SIG-M5 treated with dmso at 0.1 percent for 504 hours (cell line): ENCODE measurements around the gene WTAP.
"Not testable (repeated sequence)": the region's sequence is repeated elsewhere in the genome, so short reads cannot be mapped to it uniquely, and the experiment has no call there.

ENCODE experiments used
- DNase-seq: peaks from one replicate; lab custom pipeline; 2025; ENCODE audit not compliant: unreplicated experiment; lab: John Stamatoyannopoulos, UW

WTAP gene

GRCh38 chr6:159761129-159761872, 34.0 kb downstream of the WTAP start:
- DNase-seq = no peak

- peak; percentile 95 for DNase-seq
These were observed 34.8 kb downstream of the WTAP start, which contains the start of gene ACAT2 for GRCh38 chr6:159761873-159762680. ACAT2 (plus strand) TSS chr6:159762045; CDS start chr6:159762088, 43 bp downstream.

DNA sequence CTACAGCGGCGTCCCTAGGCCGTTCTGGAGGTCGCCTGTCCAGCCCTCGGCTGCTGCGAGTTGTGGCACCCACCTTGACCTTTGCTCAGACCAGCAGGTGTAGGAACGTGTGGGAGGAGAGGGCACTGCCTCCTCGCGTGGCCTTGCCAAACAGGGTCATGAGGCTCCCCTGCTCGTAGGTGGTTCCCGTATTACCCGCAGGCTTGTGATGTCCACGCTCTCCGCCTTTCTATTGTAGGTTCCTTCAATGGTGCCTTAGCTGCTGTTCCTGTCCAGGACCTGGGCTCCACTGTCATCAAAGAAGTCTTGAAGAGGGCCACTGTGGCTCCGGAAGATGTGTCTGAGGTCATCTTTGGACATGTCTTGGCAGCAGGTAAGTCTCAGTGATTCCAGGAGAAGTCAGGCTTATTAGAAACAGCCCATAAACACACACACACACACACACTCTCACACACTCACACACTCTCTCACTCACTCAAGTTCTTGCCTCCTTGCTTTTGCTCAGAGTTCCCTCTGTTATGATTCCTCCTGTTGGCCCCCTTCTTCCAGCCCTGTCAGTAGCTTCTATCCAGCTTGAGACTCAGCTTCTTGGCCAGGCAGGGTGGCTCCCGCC, 35.5 kb downstream of the WTAP start:
- no peak for DNase-seq

- DNase-seq = no peak
These were observed 39.6 kb downstream of the WTAP start for GRCh38 chr6:159766906-159767305.

- no peak for DNase-seq
These were observed 42.2 kb downstream of the WTAP start for GRCh38 chr6:159769470-159769869.

GRCh38 chr6:159772196-159772595, 44.9 kb downstream of the WTAP start:
- DNase-seq = no peak

GRCh38 chr6:159777240-159777904, 50.1 kb downstream of the WTAP start:
- no peak for DNase-seq

DNA sequence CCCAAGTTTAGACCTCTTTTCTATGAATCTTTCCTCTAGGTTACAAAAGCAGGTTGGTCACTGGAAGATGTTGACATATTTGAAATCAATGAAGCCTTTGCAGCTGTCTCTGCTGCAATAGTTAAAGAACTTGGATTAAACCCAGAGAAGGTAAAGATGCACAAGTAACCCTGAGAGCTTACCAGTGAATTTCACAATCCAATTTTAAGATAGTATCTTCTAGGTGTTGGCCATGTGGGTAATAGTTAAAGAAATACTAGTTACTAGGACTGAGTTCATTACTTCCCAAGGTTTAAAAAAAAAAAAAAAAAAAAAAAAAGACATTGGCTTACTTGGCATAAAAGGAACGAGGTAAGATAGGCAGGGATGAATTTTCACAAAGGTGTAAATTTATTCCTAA, 50.8 kb downstream of the WTAP start:
- DNase-seq = no peak

DNA sequence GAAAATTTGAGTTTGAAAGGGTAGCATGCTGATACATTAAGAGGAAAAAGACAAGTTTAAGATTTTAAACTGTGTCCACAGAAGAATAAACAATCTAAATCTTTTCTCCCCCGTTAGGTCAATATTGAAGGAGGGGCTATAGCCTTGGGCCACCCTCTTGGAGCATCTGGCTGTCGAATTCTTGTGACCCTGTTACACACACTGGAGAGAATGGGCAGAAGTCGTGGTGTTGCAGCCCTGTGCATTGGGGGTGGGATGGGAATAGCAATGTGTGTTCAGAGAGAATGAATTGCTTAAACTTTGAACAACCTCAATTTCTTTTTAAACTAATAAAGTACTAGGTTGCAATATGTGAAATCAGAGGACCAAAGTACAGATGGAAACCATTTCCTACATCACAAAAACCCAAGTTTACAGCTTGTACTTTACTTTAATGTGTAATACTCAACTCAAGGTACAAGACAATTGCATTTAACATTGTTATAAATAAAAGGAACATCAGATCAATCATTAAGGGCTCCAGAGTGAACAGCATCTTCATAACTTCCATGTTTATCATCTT, 51.3 kb downstream of the WTAP start:
- DNase-seq = no peak

GRCh38 chr6:159788276-159788675, 61.0 kb downstream of the WTAP start:
- DNase-seq = no peak

- no peak for DNase-seq
These were observed 61.6 kb downstream of the WTAP start for GRCh38 chr6:159788753-159789376.

DNA sequence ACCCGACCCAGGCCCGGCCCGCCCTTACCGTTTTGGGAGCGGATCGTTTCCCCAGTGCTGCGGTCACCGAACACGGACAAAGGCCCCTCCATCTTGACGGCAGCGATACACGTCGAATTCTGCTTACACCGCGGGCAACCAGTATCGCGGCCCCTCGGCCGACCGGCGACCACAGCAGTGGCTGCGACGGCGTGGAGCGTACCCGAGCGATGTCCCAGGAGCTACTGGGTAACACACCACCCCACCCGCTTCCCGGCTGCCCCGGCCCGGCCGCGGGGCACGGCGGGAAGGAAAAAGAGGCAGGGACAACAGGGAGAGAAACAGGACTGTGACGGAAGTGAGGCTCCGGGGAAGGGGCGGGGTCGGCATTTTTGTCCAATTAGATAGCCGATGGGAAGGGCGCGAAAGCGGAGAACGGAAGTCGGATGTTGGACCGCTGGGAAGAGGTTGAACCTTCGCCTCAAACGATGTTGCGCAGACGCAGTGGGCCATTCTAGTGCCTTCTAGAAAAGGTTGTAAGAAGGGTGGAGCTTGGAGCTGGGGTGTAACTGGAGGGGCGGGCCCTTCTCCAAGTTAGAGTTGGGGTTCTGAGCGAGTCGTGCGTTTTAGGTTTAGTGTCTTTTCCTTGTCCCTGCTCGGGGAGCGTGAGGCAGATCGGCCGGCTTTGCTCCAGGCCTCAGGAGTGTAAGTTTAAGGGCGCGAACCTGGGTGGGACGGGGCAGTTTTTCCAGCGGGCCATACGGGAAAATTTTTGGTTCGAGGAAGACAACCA, 62.3 kb downstream of the WTAP start, which contains the start of gene TCP1:
Gene TCP1 (minus strand): TSS at position 226 of the 772 bp plus-strand sequence. CDS start 134 bp downstream, at position 92.
- DNase-seq = peak; percentile 99

GRCh38 chr6:159790149-159790955, 63.0 kb downstream of the WTAP start, which contains the start of gene MRPL18:
MRPL18 (plus strand) TSS chr6:159790467; CDS start chr6:159790588, 121 bp downstream.
- DNase-seq = peak; percentile 96

DNA sequence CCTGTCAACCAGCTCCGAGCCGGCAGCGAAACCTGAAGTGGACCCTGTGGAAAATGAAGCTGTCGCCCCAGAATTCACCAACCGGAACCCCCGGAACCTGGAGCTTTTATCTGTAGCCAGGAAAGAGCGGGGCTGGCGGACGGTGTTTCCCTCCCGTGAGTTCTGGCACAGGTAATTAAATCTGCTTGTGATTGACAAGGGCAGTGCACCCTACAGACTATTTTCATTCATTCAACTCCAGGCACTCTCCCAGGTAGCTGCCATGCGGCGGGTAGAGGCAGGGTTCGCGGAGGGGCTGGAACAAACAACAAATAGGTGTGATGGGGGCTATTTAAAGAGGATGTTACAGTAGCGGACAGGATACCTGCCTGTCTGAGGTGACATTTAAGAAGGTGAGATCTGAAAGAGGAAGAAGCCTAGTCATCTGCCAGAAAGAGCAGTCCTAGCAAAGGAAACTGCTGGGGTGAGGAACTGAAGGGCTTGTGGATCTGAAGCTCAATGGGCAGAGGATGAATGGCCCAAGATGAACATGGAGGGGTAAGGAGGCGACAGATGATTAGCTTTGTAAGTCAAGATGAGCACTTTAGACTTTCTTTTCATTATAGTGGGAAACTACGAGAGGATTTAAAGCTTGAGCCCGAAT, 63.8 kb downstream of the WTAP start:
- peak; percentile 42 for DNase-seq

- DNase-seq = not testable (repeated sequence)
These were observed 67.7 kb downstream of the WTAP start for GRCh38 chr6:159794976-159795375.

DNA sequence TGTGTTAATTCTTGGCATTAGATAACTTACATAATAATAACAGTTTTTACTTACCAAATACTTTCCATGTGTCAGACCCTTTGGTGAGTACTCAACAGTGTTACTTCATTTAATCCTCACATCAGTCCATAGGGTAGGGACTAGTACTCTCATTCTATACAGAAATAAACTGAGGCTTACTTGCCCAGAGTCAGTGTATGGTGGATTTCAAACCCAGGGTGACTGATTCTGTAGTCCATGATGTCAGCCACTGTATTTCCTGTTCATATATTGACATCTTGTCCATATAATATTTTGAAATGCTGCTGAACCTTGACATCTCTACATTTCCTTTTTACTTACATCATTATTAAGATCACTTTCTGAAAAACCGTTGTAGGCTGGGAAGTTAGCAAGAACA, 70.2 kb downstream of the WTAP start:
- DNase-seq = no peak

- DNase-seq = no peak
These were observed 73.0 kb downstream of the WTAP start, which contains the start of gene PNLDC1 for GRCh38 chr6:159800141-159800865. PNLDC1 (plus strand) TSS chr6:159800276; CDS start chr6:159800308, 32 bp downstream.
